Natural killer cell (primary cell): ENCODE results near the gene GLIS2. TPM values are rescaled to one million over a fixed set of nuclear protein-coding genes. Genes with fewer than 3 reads are reported as not detected.

Experiments
- ATAC-seq, 3 donors: fragments of 150-1000 bp in 2 of 3; fragments of 200-7000 bp in 1 of 3; cut with Tn5 transposase; 1 replicate in 1 of 3; 2 replicates in 2 of 3; pipeline ENCODE4 v1.10.0; 2021; ENCODE audit warnings: mild to moderate bottlenecking in 2 of 3, moderate library complexity in 2 of 3
- DNase-seq, 2 donors: peaks; one replicate each; pipeline versions ENCODE4 v3.0.0 to v3.0.0-alpha.2; 2013 to 2021; ENCODE audit warnings: mixed read lengths in 1 of 2
- H3K27ac ChIP-seq: one replicate; pipeline ENCODE4 v1.5.1; 2013; ENCODE audit warnings: mild to moderate bottlenecking, low read length
- H3K27me3 ChIP-seq: one replicate; pipeline ENCODE4 v1.6.1; 2013; ENCODE audit warnings: low read length; ENCODE audit not compliant: control insufficient read depth, insufficient read depth
- H3K36me3 ChIP-seq: one replicate; pipeline ENCODE4 v1.6.1; 2013; ENCODE audit warnings: low read length; ENCODE audit not compliant: control insufficient read depth, insufficient read depth
- H3K4me1 ChIP-seq: one replicate; pipeline ENCODE4 v1.6.1; 2013; ENCODE audit warnings: low read length; ENCODE audit not compliant: control insufficient read depth, insufficient read depth
- H3K4me3 ChIP-seq: one replicate; pipeline ENCODE4 v1.5.1; 2013; ENCODE audit warnings: low read length
- H3K9me3 ChIP-seq: one replicate; pipeline ENCODE4 v1.6.1; 2013; ENCODE audit warnings: low read length; ENCODE audit not compliant: control insufficient read depth, insufficient read depth
- H3K27ac Mint-ChIP-seq, 2 donors: one replicate each; pipeline ENCODE4 v1.8.0; 2022; ENCODE audit warnings: mild to moderate bottlenecking in 2 of 2, mixed read lengths in 2 of 2, moderate library complexity in 1 of 2
- H3K27me3 Mint-ChIP-seq, 2 donors: one replicate each; pipeline ENCODE4 v1.8.0; 2022; ENCODE audit warnings: low read depth in 2 of 2, mixed read lengths in 2 of 2
- H3K36me3 Mint-ChIP-seq: one replicate; pipeline ENCODE4 v1.8.0; 2022; ENCODE audit warnings: mixed read lengths
- H3K4me1 Mint-ChIP-seq, 2 donors: one replicate each; pipeline ENCODE4 v1.8.0; 2022; ENCODE audit warnings: mixed read lengths in 2 of 2
- H3K4me3 Mint-ChIP-seq: one replicate; pipeline ENCODE4 v1.8.0; 2022; ENCODE audit warnings: mild to moderate bottlenecking, moderate library complexity, mixed read lengths
- H3K9me3 Mint-ChIP-seq, 2 donors: one replicate each; pipeline ENCODE4 v1.8.0; 2022; ENCODE audit warnings: mixed read lengths in 2 of 2
- WGBS: methylation state at CpG from one replicate; pipeline ENCODE4 v1.1.7; 2013; ENCODE audit warnings: missing lambda C conversion rate; ENCODE audit not compliant: insufficient coverage; 5-methylcytosine and 5-hydroxymethylcytosine counted together
- intact Hi-C: fragments of 100-400 bp; cut with micrococcal nuclease; formaldehyde crosslinking; loops from one replicate; pipeline ENCODE4 v1.14.2; 2022
- total RNA-seq, 4 donors: library from RNA; stranded (reverse); fragments of 120-200 nt in 1 of 4; gene quantifications; one replicate each; pipeline versions ENCODE4 v1.2.3 to v1.2.4, GENCODE V29; 2013 to 2022
- TF ChIP-seq, protein P1 (sequence below): fragments of 200-600 bp; IDR thresholded peaks from one replicate; pipeline ENCODE4 v1.8.0; 2022; ENCODE audit warnings: antibody characterized with exemption

Gene GLIS2
- total RNA-seq, 3 donors from 2014 or later (not counting 1 experiment from before 2014, with no cell fraction given): 0.05 to 0.35 TPM; not detected in 1

DNA sequence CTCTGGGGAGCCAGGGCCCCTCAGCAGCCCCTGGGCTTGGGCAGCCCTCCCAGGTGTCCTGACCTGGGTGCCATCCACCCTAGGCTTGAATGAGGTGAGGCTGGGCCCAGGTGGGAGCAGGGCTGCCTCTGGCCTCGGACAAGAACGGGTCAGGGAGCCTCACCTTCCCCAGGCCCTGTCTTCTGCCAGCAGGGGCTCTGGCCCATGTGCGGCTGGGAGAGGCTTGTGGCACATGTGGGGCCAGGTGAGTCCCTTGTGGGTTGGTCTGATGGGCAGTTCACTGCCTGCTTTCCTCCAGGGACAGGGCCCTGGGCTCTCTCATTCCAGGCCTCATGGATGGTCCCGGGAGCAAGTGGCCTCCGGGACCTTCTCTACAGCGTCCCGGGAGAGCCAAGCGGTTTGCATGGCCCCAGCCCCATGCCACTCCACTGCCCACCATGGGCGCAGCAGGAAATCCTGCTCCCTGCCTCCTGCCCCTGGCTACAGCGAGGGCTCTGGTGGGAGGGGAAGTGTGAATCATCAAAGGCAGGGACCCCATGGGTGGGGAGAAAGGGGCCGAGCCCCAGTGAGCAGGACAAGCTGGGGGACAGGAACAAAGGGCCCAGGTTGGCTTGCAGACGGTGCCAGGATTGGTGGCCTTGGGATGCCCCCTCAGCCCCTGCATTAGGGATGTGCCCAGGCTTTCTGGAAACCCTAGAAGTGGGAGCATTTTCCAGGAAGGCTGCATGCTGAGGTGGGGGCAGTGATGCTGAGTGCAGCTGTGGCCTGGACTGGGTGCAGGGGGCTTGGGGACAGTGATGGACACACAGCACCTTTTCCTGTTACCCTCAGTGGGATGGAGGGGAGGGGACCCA is 68.0 kb downstream of the GLIS2 start:
- intact Hi-C loops: no loop called here
- 97% methylated on average over 12 of the region's 12 CpGs for WGBS
- ATAC-seq (no peak), DNase-seq (no peak)
- Mint-ChIP-seq H3K4me1 (peaks cover 0 to 28% of the 10 kb centered on the region in 2 donors), H3K27ac (peak overlapping the region; percentile 38 to 50), H3K27me3 (no peaks in the 10 kb centered on the region), H3K9me3 (no peaks in the 10 kb centered on the region), H3K4me3 (no peak overlapping the region), H3K36me3 (no peaks in the 10 kb centered on the region)
- H3K4me3 ChIP-seq: no peak overlapping the region
- peaks cover 72% of the 10 kb centered on the region for H3K36me3 ChIP-seq
- TF ChIP-seq, protein P1, sequence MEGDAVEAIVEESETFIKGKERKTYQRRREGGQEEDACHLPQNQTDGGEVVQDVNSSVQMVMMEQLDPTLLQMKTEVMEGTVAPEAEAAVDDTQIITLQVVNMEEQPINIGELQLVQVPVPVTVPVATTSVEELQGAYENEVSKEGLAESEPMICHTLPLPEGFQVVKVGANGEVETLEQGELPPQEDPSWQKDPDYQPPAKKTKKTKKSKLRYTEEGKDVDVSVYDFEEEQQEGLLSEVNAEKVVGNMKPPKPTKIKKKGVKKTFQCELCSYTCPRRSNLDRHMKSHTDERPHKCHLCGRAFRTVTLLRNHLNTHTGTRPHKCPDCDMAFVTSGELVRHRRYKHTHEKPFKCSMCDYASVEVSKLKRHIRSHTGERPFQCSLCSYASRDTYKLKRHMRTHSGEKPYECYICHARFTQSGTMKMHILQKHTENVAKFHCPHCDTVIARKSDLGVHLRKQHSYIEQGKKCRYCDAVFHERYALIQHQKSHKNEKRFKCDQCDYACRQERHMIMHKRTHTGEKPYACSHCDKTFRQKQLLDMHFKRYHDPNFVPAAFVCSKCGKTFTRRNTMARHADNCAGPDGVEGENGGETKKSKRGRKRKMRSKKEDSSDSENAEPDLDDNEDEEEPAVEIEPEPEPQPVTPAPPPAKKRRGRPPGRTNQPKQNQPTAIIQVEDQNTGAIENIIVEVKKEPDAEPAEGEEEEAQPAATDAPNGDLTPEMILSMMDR: no peak
- no peaks in the 10 kb centered on the region for H3K27me3 ChIP-seq
- H3K27ac ChIP-seq: no peak overlapping the region
- H3K4me1 ChIP-seq: no peaks in the 10 kb centered on the region
- H3K9me3 ChIP-seq: no peaks in the 10 kb centered on the region

DNA sequence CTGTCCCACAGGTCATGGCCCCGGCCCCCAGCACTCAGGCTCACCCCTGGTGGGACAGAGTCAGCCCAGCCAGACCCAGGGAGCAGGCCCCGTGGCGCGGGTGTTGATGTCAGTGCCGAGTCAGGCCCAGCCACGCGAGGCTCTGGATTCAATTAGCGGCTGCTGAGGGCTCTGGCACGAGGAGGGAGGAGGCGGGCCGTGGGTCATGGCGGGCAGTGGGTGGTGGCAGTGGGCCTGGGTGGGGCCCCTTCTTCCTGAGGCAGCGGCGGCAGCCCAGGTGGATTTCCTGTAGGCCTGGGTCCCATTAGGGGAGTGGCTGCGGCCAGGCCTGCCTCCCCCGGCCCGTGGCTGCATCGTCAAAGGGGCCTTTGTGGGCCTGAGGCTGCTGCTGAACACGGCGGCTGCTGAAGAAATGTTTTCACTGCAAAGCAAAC is 68.7 kb downstream of the GLIS2 start:
- no peak for ATAC-seq
- Mint-ChIP-seq H3K9me3 (no peaks in the 10 kb centered on the region), H3K27me3 (no peaks in the 10 kb centered on the region), H3K4me1 (peaks cover 0 to 28% of the 10 kb centered on the region in 2 donors), H3K36me3 (no peaks in the 10 kb centered on the region), H3K4me3 (no peak overlapping the region), H3K27ac (no peak overlapping the region)
- Histone ChIP-seq H3K4me3 (no peak overlapping the region), H3K4me1 (no peaks in the 10 kb centered on the region), H3K27me3 (no peaks in the 10 kb centered on the region), H3K27ac (no peak overlapping the region), H3K9me3 (no peaks in the 10 kb centered on the region), H3K36me3 (peaks cover 72% of the 10 kb centered on the region)
- DNase-seq: no peak
- WGBS: 83% methylated on average over 20 of the region's 20 CpGs
- TF ChIP-seq, protein P1: no peak
- intact Hi-C loops: no loop called here

DNA sequence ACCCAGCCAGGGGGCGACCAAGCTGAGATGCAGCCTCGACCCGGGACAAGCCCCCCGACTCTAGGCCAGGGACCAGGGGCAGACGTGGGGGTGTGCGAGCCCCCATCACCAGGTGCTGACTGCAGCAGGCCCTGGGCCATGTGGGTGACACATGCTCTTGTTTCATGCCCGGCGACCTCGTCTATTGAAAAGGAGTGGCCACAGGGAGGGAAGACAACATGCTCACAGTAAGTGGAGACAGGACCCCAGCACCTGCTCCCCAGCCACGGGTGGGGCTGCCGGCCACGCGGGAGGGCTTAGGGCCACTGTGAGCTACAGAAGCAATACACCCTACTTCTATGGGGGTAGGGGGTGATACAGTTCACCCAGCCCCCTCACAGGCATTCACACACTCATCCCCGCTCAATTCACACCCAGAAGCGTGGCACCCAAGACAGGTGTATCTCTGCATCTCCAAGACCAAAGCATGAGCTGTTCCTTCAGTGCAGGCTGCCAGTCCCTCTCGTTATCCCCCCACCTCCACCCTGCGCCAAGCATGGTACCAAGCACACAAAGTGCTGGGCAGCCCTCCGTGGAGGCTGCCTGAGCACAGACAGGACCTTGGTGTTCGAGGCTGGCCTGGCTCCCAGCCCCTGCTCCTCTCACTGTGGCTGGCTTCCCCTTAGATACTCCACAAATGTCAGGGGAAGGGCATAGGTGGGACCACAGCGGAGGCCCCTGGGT is 69.4 kb downstream of the GLIS2 start:
- DNase-seq: no peak
- Histone ChIP-seq H3K4me3 (no peak overlapping the region), H3K27ac (no peak overlapping the region), H3K27me3 (no peaks in the 10 kb centered on the region), H3K36me3 (peaks cover 78% of the 10 kb centered on the region), H3K4me1 (no peaks in the 10 kb centered on the region), H3K9me3 (no peaks in the 10 kb centered on the region)
- intact Hi-C loops: no loop called here
- no peak overlapping the region for H3K4me3 Mint-ChIP-seq
- H3K27me3 Mint-ChIP-seq: no peaks in the 10 kb centered on the region
- no peak for ATAC-seq
- no peak overlapping the region for H3K27ac Mint-ChIP-seq
- H3K9me3 Mint-ChIP-seq: no peaks in the 10 kb centered on the region
- no peaks in the 10 kb centered on the region for H3K36me3 Mint-ChIP-seq
- H3K4me1 Mint-ChIP-seq: peaks cover 0 to 27% of the 10 kb centered on the region in 2 donors
- TF ChIP-seq, protein P1: no peak
- 93% methylated on average over 16 of the region's 20 CpGs for WGBS
